PFSK-1 (cell line): ENCODE data around the gene NEK2.

Source experiments
- FOXP2 ChIP-seq: optimal IDR thresholded peaks from 2 replicates; pipeline ENCODE3; 2011; ENCODE audit warnings: borderline replicate concordance, control low read depth, inconsistent platforms; ENCODE audit not compliant: insufficient read depth; ENCODE audit errors: extremely low read length, extremely low read depth
- POLR2AphosphoS5 ChIP-seq: IDR thresholded peaks from 2 replicates; pipeline ENCODE4 v1.6.1; 2012; ENCODE audit warnings: low read depth, mild to moderate bottlenecking, control low read depth, low read length, moderate library complexity
- REST ChIP-seq, 2 experiments: IDR thresholded peaks; 2 replicates each; pipeline versions ENCODE4 v1.6.1 to v1.8.0; 2011 to 2012; ENCODE audit warnings: low read depth in 2 of 2, low read length in 2 of 2, control low read depth in 1 of 2, inconsistent platforms in 1 of 2, mild to moderate bottlenecking in 1 of 2, moderate library complexity in 1 of 2; ENCODE audit not compliant: insufficient read depth in 1 of 2
- SIN3A ChIP-seq: IDR thresholded peaks from 2 replicates; pipeline ENCODE4 v1.6.1; 2012; ENCODE audit warnings: mild to moderate bottlenecking, low read length, moderate library complexity, borderline replicate concordance; ENCODE audit not compliant: insufficient read depth
- TAF1 ChIP-seq: IDR thresholded peaks from 2 replicates; pipeline ENCODE4 v1.6.1; 2012; ENCODE audit warnings: low read length, control low read depth, borderline replicate concordance; ENCODE audit not compliant: insufficient read depth

GRCh38 chr1:211638246-211638645 is 37.2 kb downstream of the NEK2 start:
- TF ChIP-seq POLR2AphosphoS5: no peak
- TF ChIP-seq SIN3A: no peak
- TF ChIP-seq REST (IDR thresholded peaks at IDR 0.05; ENCODE audit: insufficient read depth in 1 of 2, low read depth in 2 of 2, low read length in 2 of 2): no peak
- no peak for TF ChIP-seq TAF1
- TF ChIP-seq FOXP2: no peak
